ENCODE results near the gene EFTUD2.

Gene EFTUD2

GRCh38 chr17:44930667-44931066, 31.4 kb upstream of the EFTUD2 start:
- TF ChIP-seq GATA3 (IDR thresholded peaks at IDR 0.05; ENCODE audit: low read depth, low read length) (no peak), GATA2 (IDR thresholded peaks at IDR 0.05; ENCODE audit: low read depth, low read length) (no peak)

- TF ChIP-seq GATA2 (IDR thresholded peaks at IDR 0.05; ENCODE audit: low read depth, low read length), result no peak
- TF ChIP-seq GATA3 (IDR thresholded peaks at IDR 0.05; ENCODE audit: low read depth, low read length), result no peak
Measured at GRCh38 chr17:44928950-44929720, 29.9 kb upstream of the EFTUD2 start.

GRCh38 chr17:44928136-44928535, 28.9 kb upstream of the EFTUD2 start:
- TF ChIP-seq GATA2 (IDR thresholded peaks at IDR 0.05; ENCODE audit: low read depth, low read length) (no peak), GATA3 (IDR thresholded peaks at IDR 0.05; ENCODE audit: low read depth, low read length) (no peak)

GRCh38 chr17:44927696-44928095, 28.5 kb upstream of the EFTUD2 start:
- TF ChIP-seq GATA2 (IDR thresholded peaks at IDR 0.05; ENCODE audit: low read depth, low read length) (no peak), GATA3 (IDR thresholded peaks at IDR 0.05; ENCODE audit: low read depth, low read length) (no peak)

- no peak for TF ChIP-seq GATA3 (IDR thresholded peaks at IDR 0.05; ENCODE audit: low read depth, low read length)
- no peak for TF ChIP-seq GATA2 (IDR thresholded peaks at IDR 0.05; ENCODE audit: low read depth, low read length)
Measured at GRCh38 chr17:44926821-44927525, 27.7 kb upstream of the EFTUD2 start.

- no peak for TF ChIP-seq GATA3 (IDR thresholded peaks at IDR 0.05; ENCODE audit: low read depth, low read length)
- TF ChIP-seq GATA2 (IDR thresholded peaks at IDR 0.05; ENCODE audit: low read depth, low read length), result no peak
Measured at GRCh38 chr17:44925731-44926697, 26.8 kb upstream of the EFTUD2 start.

- no peak for TF ChIP-seq GATA3 (IDR thresholded peaks at IDR 0.05; ENCODE audit: low read depth, low read length)
- no peak for TF ChIP-seq GATA2 (IDR thresholded peaks at IDR 0.05; ENCODE audit: low read depth, low read length)
Measured at GRCh38 chr17:44924107-44924544, 24.9 kb upstream of the EFTUD2 start.

GRCh38 chr17:44922746-44923470, 23.7 kb upstream of the EFTUD2 start:
- no peak for TF ChIP-seq GATA3 (IDR thresholded peaks at IDR 0.05; ENCODE audit: low read depth, low read length)
- TF ChIP-seq GATA2 (IDR thresholded peaks at IDR 0.05; ENCODE audit: low read depth, low read length), result peak; percentile 58

- no peak for TF ChIP-seq GATA3 (IDR thresholded peaks at IDR 0.05; ENCODE audit: low read depth, low read length)
- no peak for TF ChIP-seq GATA2 (IDR thresholded peaks at IDR 0.05; ENCODE audit: low read depth, low read length)
Measured at GRCh38 chr17:44922136-44922535, 22.9 kb upstream of the EFTUD2 start.

GRCh38 chr17:44921122-44921882, 22.1 kb upstream of the EFTUD2 start:
- TF ChIP-seq GATA2 (IDR thresholded peaks at IDR 0.05; ENCODE audit: low read depth, low read length) (no peak), GATA3 (IDR thresholded peaks at IDR 0.05; ENCODE audit: low read depth, low read length) (no peak)

GRCh38 chr17:44920565-44920940, 21.3 kb upstream of the EFTUD2 start:
- TF ChIP-seq GATA3 (IDR thresholded peaks at IDR 0.05; ENCODE audit: low read depth, low read length) (no peak), GATA2 (IDR thresholded peaks at IDR 0.05; ENCODE audit: low read depth, low read length) (no peak)

- TF ChIP-seq GATA3 (IDR thresholded peaks at IDR 0.05; ENCODE audit: low read depth, low read length) (no peak), GATA2 (IDR thresholded peaks at IDR 0.05; ENCODE audit: low read depth, low read length) (no peak)
Measured at GRCh38 chr17:44919885-44920564, 20.8 kb upstream of the EFTUD2 start.
